Esophagus muscularis mucosa (tissue), 4 donors: ENCODE measurements around the gene LAMP2.

Experiments
- EP300 ChIP-seq: sonication (generic); formaldehyde crosslinking; IDR thresholded peaks from one replicate; pipeline ENCODE4 v1.6.1; 2017; ENCODE audit warnings: antibody characterized with exemption
- POLR2A ChIP-seq: fragments of 450-650 bp; IDR thresholded peaks from one replicate; pipeline ENCODE4 v1.6.1; 2017; ENCODE audit warnings: antibody characterized with exemption, moderate library complexity, mild to moderate bottlenecking, low read depth
- POLR2AphosphoS5 ChIP-seq, 2 donors: sonication (generic); formaldehyde crosslinking; IDR thresholded peaks; one replicate each; pipeline ENCODE4 v1.6.1; 2017; ENCODE audit warnings: antibody characterized with exemption in 2 of 2
- TF ChIP-seq, protein P1 (sequence below), 3 experiments: fragments of 200-600 bp in 2 of 3; fragments of 450-650 bp in 1 of 3; sonication (generic) in 2 of 3; IDR thresholded peaks; one replicate each; pipeline ENCODE4 v1.5.1; 2017 to 2019; ENCODE audit warnings: antibody characterized with exemption in 3 of 3, mild to moderate bottlenecking in 2 of 3, moderate library complexity in 1 of 3

DNA sequence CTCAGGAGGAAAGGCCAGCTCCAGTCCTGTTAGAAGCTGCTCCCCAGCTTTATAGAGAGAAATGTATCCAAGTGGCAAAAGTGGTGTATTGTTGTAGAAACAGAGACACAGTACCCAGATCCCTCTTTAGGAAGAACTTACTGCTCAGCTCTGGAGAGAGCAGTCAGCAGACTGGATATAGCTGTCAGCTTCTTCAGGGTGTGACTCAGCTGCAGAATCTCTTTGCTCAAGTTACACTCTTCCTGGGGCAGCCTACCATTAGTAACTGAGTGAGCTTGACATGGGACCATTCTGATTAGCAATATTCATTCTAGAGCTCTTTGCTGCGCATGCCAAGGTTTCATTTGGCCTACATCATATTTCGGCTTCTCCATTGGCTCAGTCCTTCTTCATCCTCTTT, 66.7 kb downstream of the LAMP2 start:
- TF ChIP-seq POLR2A (no peak), EP300 (no peak), POLR2AphosphoS5 (IDR thresholded peaks at IDR 0.05) (no peak)
- TF ChIP-seq, protein P1, sequence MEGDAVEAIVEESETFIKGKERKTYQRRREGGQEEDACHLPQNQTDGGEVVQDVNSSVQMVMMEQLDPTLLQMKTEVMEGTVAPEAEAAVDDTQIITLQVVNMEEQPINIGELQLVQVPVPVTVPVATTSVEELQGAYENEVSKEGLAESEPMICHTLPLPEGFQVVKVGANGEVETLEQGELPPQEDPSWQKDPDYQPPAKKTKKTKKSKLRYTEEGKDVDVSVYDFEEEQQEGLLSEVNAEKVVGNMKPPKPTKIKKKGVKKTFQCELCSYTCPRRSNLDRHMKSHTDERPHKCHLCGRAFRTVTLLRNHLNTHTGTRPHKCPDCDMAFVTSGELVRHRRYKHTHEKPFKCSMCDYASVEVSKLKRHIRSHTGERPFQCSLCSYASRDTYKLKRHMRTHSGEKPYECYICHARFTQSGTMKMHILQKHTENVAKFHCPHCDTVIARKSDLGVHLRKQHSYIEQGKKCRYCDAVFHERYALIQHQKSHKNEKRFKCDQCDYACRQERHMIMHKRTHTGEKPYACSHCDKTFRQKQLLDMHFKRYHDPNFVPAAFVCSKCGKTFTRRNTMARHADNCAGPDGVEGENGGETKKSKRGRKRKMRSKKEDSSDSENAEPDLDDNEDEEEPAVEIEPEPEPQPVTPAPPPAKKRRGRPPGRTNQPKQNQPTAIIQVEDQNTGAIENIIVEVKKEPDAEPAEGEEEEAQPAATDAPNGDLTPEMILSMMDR (IDR thresholded peaks at IDR 0.05) = no peak
